NCI-H2107 treated with DMSO at 0.1 percent for 48 hours (cell line): ENCODE data around the gene HMCN2.
A peak's percentile ranks its signal among the peaks of the same experiment; 100 is the strongest.

Source experiments
- DNase-seq: peaks from one replicate; lab custom pipeline; 2025; ENCODE audit not compliant: unreplicated experiment; lab: John Stamatoyannopoulos, UW

HMCN2 gene, protein sequence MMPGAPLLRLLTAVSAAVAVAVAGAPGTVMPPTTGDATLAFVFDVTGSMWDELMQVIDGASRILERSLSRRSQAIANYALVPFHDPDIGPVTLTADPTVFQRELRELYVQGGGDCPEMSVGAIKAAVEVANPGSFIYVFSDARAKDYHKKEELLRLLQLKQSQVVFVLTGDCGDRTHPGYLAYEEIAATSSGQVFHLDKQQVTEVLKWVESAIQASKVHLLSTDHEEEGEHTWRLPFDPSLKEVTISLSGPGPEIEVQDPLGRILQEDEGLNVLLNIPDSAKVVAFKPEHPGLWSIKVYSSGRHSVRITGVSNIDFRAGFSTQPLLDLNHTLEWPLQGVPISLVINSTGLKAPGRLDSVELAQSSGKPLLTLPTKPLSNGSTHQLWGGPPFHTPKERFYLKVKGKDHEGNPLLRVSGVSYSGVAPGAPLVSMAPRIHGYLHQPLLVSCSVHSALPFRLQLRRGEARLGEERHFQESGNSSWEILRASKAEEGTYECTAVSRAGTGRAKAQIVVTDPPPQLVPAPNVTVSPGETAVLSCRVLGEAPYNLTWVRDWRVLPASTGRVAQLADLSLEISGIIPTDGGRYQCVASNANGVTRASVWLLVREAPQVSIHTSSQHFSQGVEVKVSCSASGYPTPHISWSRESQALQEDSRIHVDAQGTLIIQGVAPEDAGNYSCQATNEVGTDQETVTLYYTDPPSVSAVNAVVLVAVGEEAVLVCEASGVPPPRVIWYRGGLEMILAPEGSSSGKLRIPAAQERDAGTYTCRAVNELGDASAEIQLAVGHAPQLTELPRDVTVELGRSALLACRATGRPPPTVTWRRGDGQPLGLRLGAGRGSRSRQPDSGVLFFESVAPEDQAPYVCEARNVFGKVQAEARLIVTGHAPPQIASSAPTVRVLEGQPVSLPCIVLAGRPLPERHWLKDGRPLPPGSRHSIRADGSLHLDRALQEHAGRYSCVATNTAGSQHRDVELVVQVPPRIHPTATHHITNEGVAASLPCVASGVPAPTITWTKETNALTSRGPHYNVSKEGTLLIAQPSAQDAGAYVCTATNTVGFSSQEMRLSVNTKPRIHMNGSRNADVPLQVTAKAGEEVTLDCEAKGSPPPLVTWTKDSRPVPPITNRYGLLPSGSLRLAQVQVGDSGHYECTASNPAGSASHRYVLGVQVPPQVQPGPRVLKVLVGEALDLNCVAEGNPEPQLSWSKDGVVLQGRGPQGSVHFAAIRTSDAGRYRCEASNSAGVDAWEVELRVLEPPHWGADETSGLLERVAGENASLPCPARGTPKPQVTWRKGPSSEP (N-terminal part only)

DNA sequence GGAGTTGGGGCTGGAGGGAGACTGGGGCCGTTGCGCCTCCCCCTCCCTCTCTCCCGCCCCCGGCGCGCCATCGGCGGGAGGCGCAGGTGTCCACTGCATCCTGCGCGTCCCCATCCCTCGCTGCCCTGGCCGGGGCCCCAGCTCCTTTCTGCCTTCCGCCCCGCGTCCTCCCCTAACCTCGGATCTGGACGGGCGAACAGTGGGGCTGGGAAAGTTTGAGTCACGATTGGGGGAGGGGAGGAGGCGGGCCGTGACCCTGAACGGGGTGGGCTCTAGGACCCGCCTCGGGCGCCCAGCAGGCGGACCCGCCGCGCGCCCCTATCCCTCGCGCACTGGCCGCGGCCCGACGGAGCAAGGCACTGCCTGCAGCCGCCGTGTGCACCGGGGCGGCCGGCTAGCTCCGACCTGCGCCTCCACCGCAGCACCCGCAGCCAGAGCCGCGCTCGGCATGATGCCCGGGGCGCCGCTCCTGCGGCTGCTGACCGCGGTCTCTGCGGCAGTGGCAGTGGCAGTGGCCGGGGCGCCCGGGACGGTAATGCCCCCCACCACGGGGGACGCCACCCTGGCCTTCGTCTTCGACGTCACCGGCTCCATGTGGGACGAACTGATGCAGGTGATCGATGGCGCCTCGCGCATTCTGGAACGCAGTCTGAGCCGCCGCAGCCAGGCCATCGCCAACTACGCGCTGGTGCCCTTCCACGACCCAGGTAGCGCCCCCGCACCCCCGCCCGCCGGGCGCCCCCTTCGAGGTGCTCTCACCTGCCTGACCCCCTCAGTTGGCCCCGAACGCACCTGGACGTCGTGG is at the start of gene HMCN2:
HMCN2 (plus strand) TSS at position 330 of the 805 bp plus-strand sequence; CDS start at position 449, 119 bp downstream.
- no peak for DNase-seq

DNA sequence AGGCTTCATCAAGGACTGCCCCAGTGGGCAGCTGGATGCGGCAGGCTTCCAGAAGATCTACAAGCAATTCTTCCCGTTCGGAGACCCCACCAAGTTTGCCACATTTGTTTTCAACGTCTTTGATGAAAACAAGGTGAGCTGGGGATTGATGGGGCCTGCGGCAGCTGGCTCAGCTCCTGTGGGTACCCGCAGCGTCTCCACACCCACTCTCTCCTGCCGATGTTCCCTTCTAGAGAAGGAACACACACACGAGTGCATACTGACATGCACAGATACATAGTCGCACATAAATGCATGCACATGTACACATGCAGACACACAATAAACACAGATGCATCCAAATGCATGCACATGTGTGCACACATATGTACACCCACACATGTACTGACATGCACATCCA is 47.7 kb upstream of the HMCN2 start:
- DNase-seq = no peak

DNA sequence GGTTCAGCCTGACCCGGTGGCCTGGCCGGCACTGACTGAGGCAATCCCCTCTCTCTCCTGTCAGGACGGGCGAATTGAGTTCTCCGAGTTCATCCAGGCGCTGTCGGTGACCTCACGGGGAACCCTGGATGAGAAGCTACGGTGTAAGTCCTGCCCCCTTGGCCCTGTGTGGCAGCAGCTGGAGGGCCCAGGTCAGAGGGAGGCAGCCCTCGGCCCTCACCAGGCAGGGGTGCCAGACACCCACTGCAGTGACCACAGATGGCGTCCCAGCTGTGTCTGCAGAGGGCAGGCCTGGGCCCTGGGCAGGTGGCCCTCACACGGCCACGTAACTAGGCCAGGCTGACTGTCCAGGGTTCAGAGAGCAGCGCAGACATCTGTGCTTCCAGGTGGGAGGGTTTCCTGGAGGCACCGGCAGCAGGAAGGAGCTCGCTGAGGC is 45.9 kb upstream of the HMCN2 start:
- no peak for DNase-seq

DNA sequence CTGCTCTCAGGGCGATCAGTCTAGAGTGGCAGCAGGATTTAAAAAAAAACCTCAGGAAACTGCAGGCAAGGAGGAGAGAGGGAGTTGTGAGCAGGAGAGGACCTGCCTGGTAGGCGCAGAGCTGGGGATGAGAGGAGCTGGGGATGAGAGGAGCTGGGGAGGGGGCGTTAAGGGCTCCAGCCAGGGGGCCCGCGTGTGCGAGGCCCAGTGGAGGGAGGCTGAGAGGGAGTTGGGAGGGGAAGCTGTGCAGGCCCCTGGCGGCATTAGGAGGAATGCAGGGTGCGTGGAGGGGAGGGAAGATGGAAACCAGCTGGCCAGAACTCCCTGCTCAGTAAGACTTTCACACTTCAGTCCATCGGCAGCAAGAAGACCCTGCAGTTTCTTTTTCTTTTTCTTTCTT is 45.2 kb upstream of the HMCN2 start:
- DNase-seq = no peak

DNA sequence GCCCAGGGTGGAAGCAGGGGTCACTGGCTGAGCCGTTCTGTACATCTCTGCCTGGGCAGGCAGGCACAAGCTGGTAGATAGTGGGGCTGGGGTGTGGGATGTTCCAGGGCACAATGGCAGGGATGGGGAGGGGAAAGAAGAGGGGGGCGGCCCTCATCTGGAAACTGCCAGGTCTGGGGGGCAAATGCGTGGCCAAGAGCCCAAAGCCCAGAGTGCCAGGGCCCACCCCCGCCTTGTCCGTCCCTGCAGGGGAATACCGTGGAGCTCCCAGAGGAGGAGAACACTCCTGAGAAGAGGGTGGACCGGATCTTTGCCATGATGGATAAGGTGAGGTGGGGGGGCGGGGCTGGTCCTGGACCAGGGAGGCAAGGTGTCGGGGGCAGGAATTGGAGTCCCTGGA is 42.7 kb upstream of the HMCN2 start:
- DNase-seq = no peak

DNA sequence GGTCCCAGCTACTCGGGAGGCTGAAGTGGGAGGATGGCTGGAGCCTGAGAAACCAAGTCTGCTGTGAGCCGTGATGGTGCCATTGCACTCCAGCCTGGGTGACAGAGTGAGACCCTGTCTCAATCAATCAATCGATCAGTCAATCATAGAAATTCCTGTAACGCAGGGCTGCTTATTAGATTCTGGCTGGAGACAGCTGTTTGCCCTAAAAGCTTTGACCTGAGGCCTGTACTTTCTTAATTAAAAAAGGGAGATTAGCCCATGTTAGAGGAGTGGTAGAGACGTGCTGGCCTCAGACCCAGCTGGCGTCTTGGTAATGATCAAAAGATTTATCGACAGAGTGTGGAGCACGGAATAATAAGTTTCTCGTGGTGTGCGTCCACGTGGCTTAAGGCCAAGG is 40.5 kb upstream of the HMCN2 start:
- DNase-seq = no peak

DNA sequence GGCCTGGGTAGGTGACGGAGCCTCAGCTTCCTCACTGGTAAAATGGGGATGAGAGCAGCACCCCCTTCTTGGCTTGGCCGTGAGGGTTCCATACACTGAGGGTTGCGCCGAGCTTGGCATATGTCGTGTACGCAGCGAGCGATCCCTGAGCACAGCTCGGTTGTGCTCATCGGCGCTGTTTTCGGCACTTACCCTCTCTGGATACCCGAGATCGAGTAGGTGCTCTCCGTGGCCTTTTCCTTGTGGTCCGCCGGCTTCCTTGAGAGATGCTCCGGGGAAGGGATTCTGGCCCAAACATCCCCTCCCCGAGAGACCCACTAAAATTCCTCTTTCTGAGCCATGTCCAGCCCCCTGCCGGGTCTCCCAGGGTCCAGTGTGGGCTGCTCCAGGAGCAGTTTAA is 40.0 kb upstream of the HMCN2 start:
- DNase-seq = no peak

DNA sequence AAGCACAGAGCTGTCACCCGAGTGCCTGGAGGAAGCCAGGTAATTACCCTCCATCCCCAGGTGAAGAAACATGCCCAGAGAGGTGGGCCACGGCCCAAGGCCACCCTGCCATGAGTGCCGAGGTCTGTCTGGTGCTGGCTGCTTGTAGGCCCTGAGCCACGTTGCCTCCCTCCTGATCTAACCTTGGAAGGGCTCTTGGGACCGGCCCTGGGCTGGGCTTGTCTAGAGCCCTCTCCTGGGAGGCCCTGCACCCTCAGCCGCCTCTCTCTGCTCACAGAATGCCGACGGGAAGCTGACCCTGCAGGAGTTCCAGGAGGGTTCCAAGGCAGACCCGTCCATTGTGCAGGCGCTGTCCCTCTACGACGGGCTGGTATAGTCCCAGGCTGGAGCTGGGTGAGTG is 39.4 kb upstream of the HMCN2 start:
- no peak for DNase-seq

DNA sequence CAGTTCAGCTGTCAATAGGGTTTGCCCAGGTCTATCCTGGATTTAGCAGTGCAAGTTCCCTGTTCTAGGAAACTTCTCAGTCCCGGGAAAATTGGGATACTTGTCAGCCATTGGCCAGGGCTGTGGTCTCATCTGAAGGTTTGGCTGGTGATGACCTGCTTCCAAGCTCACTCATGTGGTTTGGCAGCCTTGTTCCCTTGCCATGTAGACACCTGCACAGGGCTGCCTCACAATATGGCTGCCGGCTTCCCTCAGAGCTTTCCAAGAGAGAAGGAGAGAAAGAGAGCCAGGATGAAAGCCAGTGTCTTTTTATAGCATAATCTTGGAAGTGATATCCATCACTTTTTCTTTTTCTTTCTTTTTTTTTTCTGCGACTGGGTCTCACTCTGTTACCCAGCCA is 37.7 kb upstream of the HMCN2 start:
- DNase-seq = no peak

DNA sequence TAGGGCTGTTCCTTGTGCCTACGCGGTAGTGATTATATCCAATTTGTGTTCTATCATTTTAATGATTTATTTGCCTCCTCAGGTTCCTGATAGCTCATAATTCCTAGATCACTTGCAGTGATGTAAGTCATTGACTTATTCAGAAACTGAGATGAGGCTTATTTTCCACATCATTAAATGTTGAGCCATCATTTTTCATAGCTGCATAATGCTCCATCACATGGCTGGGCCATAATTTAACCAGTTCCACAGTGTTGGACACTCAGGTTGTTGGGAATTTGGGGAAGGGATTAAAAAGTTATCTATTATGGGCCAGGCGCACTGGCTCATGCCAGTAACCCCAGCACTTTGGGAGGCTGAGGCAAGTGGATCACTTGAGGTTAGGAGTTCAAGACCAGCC is 35.8 kb upstream of the HMCN2 start:
- no peak for DNase-seq

DNA sequence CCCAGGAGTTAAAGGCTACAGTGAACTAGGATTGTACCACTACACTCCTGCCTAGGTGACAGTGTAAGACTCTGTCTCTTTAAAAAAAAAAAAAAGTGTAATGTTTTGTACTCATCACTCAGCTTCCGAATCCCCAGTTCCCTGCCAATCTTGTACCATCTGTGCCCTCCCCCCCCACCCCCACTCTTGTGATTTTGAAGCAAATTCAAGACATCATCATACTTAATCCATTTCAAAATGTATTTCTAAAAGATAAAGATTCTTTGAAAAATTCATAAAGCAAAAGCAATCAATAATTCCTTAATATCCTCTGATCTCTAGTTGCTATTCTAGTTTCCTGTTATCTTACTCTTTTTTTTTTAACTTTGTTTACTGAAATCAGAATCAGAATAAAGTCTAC is 34.9 kb upstream of the HMCN2 start:
- DNase-seq = no peak

DNA sequence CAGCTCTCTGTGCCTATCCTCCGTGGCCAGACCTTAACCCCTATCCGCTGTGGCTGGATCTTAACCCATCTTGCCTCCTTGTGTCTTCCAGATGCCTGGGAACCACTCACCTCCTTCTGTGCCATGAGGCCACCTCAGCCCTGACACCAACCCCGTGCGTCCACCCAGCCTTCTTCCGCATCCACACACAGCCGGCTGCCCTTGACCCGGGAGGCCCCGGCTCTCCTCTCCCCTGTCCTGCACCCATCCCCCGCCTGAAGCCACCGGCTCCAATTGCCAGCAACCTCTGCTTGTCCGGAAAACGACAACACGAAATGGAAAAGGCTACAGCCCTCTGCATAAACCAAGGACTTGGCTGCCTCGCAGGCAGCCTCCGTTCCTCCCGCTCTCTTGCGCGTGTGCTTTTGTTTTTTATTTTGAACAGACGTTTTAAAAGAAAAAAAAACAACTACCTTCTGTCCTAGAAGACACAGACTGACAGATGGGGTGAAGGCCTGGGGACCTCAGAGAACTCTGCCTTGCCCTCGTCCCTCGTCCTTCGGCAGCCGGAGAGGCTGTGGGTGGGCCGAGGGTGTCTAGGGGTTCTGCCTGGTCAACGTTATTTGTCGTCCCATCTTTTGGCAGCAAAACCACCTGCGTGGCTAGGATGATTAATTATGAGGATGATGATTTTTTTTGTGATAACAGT is 32.5 kb upstream of the HMCN2 start:
- DNase-seq = no peak

DNA sequence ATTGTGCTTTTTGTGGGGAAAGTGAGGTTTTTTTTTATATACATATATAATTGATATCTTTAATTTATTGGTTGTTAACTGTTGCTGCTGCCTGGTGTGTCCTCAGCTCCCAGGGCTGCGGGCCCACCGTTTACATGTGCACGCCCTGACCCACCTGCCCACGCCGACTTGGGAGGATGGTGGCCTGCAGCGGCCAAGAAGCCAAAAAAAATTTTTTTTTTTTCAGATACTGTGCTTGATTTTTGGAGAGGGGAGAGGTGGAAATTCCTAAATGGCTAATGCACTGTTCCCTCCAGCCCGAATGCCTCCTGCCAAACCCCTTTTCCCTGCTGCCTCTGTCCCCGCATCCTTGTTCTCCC is 32.0 kb upstream of the HMCN2 start:
- DNase-seq = no peak

DNA sequence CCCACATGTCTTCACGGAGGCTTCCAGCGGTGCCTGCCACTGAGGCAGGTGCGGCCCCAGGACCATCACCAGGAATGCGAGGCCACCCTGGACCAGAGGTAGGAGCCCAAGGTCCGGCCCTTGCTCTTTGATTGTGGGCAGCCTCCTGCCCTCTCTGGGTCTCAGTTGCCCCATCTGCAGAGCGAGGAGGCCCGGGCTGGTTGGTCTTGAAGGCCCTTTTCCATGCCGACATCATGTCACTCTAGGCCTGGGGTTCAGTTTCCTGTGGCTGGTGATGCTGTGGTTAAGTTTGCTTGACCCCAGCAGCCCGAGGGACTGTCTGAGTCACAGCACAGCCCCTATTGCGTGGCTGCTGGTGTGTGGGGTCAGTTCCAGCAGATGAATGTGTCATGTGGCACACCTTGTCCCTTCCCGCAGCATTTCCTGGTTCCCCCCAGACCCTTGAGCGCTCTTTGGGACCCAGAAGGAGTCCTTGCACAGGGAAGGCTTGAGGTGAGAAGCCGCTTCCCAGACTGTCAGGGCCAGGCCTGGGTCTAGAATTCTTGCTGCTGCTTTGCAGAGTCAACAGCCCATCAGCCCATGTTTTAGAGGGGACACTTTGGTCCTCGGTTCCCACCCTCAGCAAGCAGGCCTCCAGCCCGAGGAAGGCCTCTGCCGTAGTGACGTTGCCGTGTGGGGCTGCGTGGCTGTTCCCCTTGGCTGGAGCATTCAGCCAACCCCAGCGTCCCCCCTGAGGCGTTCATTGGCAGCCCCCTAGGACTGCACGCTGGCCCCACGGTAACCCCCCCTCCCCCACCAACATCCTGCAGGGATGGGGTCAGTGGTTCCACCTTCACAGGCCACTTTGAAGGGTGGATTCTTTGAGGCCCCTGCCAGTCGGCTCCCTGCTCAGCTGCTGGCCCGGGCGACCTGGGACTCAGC is 31.0 kb upstream of the HMCN2 start:
- no peak for DNase-seq

DNA sequence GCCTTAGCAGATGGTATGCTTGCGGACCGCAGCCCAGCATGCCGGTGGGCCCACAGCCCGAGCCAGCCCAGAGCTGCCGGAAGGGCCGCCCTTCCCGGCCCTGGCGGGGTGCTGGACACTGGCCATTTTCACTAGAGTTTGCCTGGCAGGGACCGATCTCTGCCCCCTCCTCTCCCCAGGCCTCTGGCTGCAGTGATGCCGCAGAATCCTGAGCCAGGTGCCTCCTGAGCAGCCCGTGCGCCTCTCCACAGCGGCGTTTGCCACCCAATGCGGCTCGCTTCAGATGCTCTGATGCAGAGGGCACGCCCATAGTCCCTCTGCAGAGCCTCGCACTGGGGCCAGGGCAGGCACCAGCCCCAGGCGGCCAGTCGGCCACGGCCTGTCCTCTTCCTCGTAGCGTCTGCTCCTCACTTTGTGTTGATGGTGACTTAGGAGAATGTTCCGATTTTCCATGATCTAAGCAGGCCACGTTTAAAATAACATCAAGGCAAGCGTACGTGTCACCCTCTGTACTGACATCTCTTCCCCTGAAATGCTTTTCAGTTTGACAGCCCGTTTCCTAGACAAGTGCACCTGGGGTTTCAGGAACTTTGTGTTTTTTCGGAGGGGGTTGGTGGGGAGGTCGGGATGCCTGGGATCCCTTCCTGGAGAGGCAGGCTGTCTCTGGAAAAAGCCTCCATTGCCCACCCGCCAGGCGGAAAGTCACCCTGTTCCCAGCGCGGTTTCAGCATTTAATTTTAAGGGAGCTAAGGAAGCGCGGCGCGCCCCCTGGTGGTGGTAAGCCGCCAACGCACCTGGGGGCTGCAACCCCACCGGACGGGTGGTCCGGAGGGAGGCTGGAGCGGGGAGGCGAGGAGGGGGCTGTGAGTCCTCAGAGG is 29.8 kb upstream of the HMCN2 start:
- DNase-seq = peak; percentile 17

DNA sequence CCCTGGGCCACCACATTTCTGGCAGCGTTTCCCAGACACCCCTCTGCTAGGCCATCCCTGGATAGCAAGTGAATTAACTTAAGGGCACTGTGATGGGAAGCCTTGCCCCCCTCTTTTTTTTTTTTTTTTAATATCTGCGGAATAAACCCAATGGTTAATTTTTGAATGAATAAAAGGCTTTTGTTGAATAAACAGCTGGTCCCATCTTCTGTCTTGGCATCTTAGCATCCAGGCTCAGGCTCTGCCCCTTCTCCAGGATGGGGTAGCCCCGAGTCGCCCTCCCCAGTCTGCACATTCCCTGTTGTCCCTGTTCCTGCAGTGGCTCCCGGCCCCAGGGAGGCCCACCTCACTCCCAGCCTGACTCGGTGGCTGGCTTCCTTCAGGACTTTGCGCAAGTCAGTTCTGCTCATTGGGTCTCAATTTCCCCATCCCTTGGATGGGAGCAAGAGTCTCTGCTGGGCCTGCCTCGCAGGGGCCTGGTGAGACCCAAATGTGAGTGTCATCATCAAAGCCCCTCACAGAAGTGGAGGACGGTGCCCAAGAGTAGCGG is 29.0 kb upstream of the HMCN2 start:
- DNase-seq = no peak

DNA sequence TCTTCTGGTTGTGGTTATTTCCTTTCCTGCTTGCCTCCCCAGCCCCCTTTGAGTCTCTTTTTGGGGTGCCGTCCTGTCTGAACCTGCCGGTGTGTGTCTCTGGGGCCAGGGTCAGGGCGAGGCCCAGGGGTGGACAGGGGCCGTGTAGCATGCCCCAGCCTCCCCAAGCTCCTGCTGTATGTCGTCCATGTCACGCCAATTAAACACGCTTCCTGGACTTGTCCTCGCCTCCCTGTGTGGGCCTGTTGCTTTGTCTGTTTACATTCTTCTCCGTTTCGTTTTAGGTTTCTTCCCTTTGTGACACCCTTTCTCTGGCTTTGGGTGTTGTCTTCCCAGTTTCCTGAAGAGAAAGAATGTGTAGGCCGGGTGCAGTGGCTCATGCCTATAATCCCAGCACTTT is 28.5 kb upstream of the HMCN2 start:
- no peak for DNase-seq
